GM19372 (cell line): ENCODE data around the gene UBFD1.
"Not testable (repeated sequence)": the region's sequence is repeated elsewhere in the genome, so short reads cannot be mapped to it uniquely, and the experiment has no call there.

ENCODE experiments used
- ATAC-seq: cut with Tn5 transposase; IDR thresholded peaks from one replicate; pipeline ENCODE4 v1.9.1; 2021; ENCODE audit warnings: mild to moderate bottlenecking, low read depth, moderate library complexity; ENCODE audit not compliant: unreplicated experiment

The UBFD1 gene

DNA sequence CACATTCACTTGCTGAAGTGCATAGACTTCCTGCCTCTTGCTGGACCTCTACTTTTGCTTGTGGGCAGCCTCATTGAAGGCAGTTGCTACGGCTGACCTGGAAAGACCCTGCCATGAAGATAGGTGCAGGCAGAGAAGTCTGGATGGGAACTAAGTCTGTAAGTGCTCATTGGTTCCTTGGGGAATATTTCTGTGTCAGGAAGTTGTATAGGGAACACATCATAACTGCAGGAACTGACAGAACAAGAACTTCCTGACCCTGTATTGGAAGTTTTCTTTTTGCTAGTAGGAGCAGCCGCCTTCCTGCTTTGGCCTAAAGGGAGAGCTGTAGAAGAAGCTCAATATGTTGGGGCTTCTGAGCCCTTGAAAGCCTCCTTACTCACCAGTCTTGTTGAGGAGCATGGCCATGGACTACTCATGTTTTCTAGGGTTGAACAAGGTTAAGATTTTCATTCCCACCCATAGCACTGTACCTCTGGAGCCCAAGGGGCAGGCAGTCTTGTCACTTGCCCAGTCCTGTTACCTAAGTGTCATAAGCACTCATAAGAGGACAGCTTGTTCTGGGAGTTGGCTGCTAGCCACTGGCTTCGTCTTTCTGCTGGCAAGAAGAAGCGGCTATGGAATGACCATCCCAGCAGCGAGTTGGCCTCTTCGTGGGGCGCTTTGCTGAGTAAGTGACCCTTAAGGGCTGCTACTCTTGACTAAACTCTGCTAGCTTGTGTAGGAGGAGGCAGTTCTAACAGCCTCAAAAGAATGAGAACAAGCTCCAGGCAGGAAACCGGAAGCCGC is 7.2 kb downstream of the UBFD1 start:
- no peak for ATAC-seq

DNA sequence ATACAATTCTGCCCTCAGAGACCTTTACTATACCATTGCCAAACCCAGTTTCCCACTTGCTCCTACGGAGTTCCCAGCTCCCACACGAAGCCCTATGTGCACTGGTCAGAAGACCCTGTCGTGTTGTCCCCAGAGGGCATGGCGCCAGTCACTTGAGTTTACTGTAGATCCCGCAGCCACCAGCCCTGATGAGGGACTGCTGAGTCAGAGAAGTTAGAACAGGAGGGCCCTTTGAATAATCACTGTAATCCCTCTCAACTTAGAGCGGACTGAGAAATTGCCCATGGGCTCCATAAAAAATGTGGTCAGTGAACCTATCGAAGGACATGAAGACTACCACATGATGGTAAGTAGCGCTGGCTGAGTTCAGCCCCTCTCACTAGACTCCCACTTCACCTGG is 9.2 kb downstream of the UBFD1 start:
- ATAC-seq: no peak

DNA sequence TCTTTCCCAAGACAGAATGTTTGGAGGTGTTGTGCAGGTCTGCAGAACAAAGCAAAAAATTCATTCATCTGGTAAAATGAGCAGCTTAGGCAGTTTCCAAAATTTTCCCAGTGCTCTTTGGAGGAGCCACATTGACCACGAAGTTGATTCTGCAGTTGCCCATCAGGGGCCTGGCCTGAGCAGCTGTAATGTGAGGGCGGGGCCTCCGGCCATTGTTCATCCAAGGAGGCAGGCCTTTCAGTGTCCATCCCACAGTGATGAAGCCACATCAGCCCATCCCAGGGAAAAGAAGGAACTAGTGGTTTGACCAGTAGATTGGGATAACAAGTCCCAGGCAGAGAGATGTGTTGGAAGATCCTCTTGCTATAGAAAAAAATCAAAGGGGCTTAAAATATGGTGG is 10.1 kb downstream of the UBFD1 start:
- ATAC-seq: no peak

DNA sequence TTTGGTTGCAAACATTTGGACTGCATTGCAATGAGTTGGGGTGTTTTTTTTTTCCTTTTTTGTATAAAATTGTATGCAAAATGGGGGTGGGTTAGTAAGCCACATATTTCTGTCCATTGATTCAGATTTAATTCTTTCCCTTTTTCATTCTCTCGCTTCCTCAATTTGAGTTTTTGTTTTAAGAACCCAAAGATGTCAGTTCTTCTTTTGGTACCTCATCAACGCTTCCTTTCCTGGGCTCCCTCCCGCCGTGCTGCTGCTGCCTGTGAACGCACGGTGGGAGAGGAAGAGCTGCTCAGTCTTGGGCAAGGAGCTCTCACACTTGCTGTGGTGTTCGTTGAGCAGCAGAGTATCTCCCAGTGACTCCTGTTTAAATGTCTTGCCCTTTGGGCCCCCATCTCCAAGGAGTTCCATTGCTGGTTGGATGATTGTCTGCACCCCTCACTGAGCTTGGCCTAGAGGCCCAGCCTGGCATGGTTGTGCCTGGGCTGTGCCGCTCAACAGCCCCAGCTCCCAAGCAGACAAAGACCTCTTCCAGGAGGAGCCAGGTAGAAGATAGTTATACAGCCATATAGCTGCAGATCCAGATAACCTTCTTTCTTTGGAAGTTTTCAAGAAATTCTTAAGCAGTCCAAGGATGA is 13.6 kb downstream of the UBFD1 start:
- no peak for ATAC-seq

DNA sequence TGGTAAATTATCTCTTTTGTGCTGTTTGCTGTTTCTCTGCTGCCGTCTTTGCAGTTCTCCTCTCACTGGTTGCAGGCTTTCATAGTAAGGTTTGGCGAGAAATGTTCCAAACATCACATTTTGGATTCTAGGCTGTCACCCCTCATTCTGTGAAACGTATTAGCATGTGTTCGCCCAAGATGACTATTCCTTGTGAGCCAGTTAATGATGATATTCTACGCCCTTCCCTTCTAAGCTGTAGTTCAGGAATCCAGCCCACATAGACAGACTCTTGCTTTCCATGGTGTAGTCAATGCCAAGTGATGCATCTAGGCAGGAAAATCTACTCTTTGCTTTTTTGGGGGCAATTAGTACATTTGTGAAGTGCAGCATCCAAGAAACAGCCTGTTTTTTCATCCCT is 14.4 kb downstream of the UBFD1 start:
- ATAC-seq: no peak

DNA sequence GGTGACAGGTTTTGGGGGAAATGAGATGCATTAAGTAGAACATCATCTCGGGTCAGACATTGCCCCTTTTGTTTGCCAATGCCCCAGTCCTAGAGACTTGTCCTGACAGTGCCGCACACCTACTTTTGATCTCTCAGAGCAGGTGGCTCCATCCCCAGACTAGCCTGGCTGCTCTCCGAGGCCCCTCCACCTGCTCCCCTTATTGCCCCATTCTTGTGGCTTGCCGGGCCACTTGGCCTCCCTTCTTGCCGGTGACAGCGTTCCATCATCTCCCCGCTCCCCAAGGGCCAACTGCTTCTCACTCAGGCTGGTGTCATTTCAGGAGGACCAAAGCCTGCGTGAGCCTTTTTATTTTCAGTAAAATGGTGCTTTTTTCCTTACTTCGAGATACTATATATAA is 14.9 kb downstream of the UBFD1 start:
- ATAC-seq: no peak

DNA sequence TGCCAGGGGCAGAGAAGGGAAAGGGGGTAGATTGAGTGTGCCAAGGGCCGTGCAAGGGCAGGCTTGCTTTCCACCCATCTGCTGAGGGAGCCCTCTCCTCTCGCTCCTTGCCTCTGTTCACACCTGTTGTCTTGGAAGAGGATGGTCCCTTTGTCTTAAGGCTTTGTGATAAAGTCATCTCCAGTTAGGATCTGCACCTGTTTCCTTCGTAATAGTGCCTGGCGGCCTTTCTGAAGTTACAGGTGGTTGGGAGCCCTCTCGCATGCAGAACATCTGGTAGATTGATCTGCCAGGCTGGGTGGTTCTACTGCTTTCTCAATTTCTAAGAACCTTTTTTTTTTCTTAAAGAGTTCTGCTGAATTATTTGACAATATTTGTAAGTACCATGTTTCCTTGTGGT is 16.3 kb downstream of the UBFD1 start:
- ATAC-seq: no peak

DNA sequence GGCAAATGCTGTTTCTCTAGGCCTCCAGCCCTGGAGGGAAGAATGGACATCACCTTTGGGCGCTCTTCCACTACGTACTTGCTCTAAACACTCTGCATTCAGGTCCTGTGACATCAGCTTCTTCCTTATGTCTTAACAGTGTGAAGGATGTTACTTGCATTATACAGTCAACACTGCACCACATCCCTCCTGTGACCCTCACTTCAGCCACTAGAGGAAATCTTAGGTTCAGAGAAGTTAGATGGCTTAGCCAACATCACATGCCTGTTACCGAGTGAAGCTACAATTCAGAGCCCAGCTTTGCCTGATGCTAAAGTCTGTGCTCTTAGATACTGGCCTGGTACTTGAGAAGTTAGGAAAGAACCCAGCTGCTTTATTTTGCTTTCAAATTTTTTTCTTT is 18.3 kb downstream of the UBFD1 start:
- no peak for ATAC-seq

DNA sequence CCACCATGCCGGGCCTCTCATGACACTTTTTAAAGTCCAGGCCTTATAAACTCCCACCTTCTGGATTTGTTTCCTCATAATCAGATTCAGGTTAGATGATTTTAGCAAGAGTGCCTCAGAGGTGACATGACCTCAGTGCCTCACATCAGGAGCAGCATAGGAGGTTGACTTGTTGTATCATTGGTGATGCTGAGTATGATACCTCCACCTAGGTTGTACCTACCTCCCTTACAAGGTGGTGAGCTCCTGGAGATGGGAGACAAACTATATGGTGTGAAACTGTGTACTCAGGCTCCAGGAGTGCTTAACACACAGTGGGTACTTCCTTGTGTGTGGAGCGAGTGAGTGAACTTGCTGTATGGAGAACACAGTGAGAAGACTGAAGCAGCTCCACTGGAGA is 20.0 kb downstream of the UBFD1 start:
- ATAC-seq: no peak

DNA sequence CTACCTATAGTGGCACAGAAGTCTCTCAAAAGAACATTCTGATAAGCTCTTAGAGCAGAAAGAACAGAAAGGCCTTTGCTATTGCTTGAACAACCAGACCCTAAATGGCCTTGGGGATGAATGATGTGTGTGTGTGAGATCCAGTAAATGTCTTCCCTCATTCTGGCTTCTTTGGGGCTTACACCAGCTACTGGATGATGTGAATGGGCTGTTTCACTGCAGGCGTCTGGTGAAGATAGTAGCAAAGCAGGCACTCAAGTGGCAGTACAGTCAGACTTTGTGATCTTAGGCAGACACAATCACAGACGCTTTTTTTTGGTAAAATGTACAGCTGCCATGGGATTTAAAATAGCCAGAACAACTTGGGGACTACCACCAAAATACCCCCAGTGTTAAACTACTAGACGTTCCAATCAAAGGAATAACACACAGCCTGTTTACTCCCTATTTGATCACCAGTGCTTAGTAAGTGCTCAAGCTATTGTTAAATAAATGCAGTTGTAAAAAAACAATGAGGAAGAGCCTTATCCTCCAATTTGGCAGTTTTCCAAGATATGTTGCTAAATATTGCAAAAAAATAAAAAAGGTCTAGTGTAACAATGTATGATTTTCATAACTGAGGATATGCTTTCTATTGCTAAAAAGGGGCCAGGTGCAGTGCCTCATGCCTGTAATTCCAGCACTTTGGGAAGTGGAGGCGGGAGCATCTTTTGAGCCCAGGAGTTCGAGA is 20.7 kb downstream of the UBFD1 start:
- no peak for ATAC-seq

DNA sequence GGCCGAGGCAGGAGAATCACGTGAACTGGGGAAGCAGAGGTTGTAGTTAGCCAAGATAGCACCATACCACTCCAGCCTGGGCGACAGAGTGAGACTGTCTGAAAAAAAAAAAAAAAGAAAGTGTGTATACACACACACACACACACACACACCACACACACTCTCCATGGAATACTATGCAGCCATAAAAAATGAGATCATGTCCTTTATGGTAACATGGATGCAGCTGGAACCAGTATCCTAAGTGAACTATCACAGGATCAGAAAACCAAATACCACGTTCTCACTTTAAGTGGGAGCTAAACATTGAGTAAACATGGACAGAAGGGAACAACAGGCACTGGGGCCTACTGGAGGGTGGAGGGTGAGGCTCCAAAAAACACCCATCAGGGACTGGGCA is 21.8 kb downstream of the UBFD1 start:
- ATAC-seq: no peak

DNA sequence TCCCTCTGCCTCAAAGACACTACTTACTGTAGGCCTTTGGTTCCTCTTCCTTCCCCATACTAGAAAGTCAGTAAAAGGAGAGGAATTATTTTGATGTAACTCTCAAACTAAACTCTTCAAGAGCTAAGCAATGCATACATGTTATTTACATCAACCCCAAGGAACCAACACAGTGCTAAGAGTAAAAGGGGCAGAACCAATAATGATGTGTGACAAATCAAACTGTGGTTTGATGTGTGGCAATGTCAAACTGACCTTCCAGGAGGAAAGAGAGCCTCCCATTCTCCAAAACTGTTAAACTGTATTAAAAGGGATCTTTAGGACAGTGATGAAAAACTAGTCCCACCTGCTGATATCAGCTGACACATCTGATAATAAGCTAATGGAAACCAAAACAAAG is 22.9 kb downstream of the UBFD1 start:
- no peak for ATAC-seq

DNA sequence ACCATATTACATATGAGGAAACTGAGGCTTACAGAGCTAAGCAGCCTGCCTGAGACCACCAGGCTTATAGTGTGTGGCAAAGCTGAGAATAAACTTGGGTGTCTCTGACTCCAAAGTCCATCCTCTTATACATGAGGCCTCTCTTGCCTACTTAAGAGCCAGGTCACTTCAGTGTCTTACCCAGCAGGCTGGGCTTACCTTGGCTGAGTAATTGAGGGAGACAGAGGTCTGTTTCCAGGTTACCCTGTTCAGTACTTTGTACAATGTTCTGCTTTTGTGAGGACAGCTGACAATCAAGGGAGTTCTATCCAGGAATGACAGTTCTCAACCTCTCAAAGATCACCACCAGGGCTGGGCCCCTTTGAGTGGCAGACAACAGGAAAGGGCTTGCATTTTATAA is 24.2 kb downstream of the UBFD1 start:
- ATAC-seq: no peak

DNA sequence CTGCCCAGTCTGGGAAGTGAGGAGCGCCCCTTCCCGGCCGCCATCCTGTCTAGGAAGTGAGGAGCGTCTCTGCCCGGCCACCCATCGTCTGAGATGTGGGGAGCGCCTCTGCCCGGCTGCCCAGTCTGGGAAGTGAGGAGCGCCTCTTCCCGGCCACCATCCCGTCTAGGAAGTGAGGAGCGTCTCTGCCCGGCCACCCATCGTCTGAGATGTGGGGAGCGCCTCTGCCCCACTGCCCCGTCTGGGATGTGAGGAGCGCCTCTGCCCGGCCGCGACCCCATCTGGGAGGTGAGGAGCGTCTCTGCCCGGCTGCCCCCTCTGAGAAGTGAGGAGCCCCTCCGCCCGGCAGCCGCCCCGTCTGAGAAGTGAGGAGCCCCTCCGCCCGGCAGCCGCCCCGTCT is 25.7 kb downstream of the UBFD1 start:
- not testable (repeated sequence) for ATAC-seq

DNA sequence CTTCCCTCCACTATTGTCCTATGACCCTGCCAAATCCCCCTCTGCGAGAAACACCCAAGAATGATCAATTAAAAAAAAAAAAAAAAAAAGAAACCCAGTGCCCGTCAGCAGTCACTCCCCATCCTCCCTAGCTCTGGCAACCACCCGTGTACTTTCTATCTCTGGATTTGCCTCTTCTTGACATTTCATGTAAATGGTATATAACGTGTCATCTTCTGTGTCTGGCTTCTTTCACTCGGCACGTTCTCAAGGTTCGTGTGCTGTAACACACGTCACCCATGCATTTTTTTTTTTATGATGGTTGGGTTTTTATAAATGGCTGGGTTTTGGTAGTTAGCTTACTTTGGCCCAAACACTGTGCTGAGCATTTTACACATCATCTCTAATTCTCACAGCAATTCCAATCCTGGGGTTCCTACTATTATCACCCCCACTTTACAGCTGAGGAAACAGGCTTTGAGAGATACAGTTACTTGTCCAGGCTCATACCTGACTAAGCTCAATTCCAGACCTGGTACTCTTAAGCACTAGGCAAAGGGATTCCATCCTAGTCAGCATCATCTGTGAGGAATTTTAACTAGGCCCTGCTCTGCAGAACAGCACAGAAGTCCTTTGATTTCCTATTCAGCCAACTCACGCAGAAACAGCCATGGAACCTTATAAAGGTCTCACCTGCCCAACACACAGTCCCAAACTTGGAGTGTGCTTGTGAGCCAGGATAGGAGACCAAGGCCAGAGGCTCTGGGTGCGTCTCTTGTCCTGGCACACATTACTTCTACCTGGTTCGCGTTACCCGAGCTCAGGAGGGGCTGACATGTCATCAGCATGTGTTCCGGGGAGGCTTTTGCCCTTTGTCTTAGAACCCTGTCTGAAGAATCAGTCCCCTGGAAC is 26.9 kb downstream of the UBFD1 start:
- no peak for ATAC-seq

DNA sequence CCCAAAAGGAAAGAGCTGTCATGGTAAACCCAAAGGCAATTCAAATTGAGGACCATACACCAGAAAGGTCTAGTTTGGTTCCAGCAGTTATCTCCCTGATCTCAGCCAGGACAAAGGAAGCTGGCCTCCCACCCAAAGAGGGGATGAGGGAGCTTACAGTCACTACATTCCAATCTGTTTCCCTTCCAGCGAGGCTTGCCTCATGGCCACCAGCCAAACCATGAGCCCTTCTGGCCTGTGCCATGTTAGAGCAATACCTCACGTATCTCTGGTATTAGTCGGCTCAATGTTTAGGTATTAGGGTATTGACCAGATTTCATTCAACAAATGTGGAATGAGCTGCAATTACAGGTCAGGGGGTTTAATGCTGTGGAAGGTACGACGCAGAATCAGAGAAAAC is 30.2 kb downstream of the UBFD1 start:
- no peak for ATAC-seq

DNA sequence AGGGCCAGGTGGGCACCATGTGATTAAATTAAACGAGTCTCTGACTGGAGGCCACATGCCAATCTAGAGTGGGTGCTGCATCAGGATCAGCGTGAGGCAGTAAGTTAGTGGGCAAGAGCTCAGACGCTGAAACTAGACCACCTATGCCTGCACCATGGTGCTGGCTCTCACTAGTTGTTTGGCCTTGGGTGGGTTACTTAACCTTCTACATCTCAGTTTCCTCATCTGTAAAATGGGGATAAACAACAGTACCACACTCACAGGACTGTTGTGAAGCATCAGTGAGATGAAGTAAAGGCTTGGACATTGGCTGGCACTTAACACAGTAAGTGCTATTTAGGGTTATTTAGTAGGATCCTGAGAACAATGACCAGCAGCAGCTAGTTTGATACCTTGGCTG is 32.7 kb downstream of the UBFD1 start:
- ATAC-seq: no peak

DNA sequence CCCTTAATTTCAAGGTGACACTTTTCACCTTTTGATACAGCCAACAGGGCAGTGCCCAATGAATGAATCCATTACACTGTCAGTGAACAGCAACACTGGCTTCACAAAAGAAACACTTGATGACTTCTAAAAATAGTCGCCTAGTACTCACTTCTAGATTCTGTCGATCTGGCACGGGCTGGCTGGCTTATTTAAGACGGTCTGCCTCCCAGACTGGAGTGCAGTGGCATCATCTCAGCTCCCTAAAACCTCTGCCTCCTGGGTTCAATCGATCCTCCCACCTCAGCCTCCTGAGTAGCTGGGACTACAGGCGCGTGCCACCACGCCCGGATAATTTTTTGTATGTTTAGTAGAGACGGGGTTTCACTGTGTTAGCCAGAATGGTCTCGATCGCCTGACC is 36.7 kb downstream of the UBFD1 start:
- no peak for ATAC-seq

DNA sequence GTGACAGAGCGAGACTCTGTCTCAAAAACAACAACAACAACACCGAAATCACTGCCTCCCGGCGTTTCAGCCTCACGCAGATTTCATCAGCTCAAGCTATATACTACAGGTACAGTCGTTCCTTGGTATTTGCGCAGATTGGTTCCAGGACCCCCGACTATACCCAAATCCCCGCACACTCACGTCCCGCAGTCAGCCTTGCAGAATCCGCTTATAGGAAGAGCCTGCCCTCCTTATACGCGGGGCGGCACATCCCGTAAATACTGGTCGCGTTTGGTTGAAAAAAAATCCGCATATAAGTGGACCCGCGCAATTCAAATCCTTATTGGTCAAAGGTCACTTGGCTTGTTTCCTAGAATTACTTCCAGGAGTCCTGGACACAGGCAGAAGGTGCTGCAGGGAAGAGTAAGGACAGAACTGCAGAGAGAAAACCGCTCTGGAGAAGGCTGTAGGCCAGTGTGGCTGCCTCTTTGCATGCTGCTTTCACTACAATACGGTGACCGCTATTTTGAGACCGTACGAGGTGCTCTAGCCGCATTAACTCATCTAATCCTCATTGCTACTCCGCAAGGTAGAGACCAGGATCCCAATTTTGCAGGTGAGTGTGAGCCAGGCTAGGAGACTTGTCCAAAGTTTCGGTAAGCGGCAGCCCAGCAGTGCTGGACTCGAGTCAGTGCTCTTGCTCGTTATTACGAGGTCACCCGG is 37.9 kb downstream of the UBFD1 start:
- no peak for ATAC-seq
